Trophoblast cell (in vitro differentiated cells and primary cell): ENCODE results near the gene MLLT6.

Experiments
- DNase-seq, 2 donors: peaks; one replicate each; pipeline ENCODE4 v3.0.0-alpha.2; 2016
- H2AFZ ChIP-seq: 2 replicates; pipeline ENCODE4 v1.6.1; 2013; ENCODE audit warnings: low read length, moderate library complexity, mild to moderate bottlenecking; ENCODE audit not compliant: insufficient read depth, poor library complexity
- H2AK5ac ChIP-seq: 2 replicates; pipeline ENCODE4 v1.6.1; 2013; ENCODE audit warnings: mild to moderate bottlenecking, low read length
- H2BK120ac ChIP-seq: 2 replicates; pipeline ENCODE4 v1.6.1; 2013; ENCODE audit warnings: low read length, mild to moderate bottlenecking, moderate library complexity; ENCODE audit not compliant: insufficient read depth, poor library complexity
- H2BK12ac ChIP-seq: 2 replicates; pipeline ENCODE4 v1.6.1; 2013; ENCODE audit warnings: mild to moderate bottlenecking, low read length, moderate library complexity
- H2BK5ac ChIP-seq: 2 replicates; pipeline ENCODE4 v1.6.1; 2013; ENCODE audit warnings: low read length, low read depth, moderate library complexity, mild to moderate bottlenecking; ENCODE audit not compliant: poor library complexity
- H3K14ac ChIP-seq: 2 replicates; pipeline ENCODE4 v1.6.1; 2013; ENCODE audit warnings: mild to moderate bottlenecking, low read length
- H3K18ac ChIP-seq: 2 replicates; pipeline ENCODE4 v1.6.1; 2013; ENCODE audit warnings: mild to moderate bottlenecking, low read length
- H3K23ac ChIP-seq: 2 replicates; pipeline ENCODE4 v1.6.1; 2013; ENCODE audit warnings: low read length
- H3K27ac ChIP-seq: 2 replicates; pipeline ENCODE4 v1.5.1; 2013; ENCODE audit warnings: low read depth, mild to moderate bottlenecking, inconsistent platforms, low read length, moderate library complexity
- H3K27me3 ChIP-seq: 2 replicates; pipeline ENCODE4 v1.6.1; 2013; ENCODE audit warnings: inconsistent platforms, mild to moderate bottlenecking, low read length, moderate library complexity; ENCODE audit not compliant: insufficient read depth
- H3K36me3 ChIP-seq, 2 experiments: 1 replicate in 1 of 2; 2 replicates in 1 of 2; pipeline ENCODE4 v1.6.1; 2013; ENCODE audit warnings: low read length in 2 of 2, mild to moderate bottlenecking in 2 of 2, moderate library complexity in 1 of 2; ENCODE audit not compliant: insufficient read depth in 2 of 2, control insufficient read depth in 1 of 2
- H3K4ac ChIP-seq: 2 replicates; pipeline ENCODE4 v1.6.1; 2013; ENCODE audit warnings: low read depth, mild to moderate bottlenecking, low read length, moderate library complexity
- H3K4me1 ChIP-seq, 2 experiments: 1 replicate in 1 of 2; 2 replicates in 1 of 2; pipeline ENCODE4 v1.6.1; 2013; ENCODE audit warnings: low read length in 2 of 2, mild to moderate bottlenecking in 2 of 2, moderate library complexity in 1 of 2; ENCODE audit not compliant: insufficient read depth in 2 of 2, control insufficient read depth in 1 of 2
- H3K4me2 ChIP-seq: 2 replicates; pipeline ENCODE4 v1.6.1; 2013; ENCODE audit warnings: inconsistent platforms, mild to moderate bottlenecking, low read length, moderate library complexity
- H3K4me3 ChIP-seq: 2 replicates; pipeline ENCODE4 v1.5.1; 2013; ENCODE audit warnings: mild to moderate bottlenecking, low read depth, low read length, inconsistent platforms
- H3K79me1 ChIP-seq: one replicate; pipeline ENCODE4 v1.6.1; 2013; ENCODE audit warnings: low read length
- H3K79me2 ChIP-seq: 2 replicates; pipeline ENCODE4 v1.6.1; 2013; ENCODE audit warnings: low read length, mild to moderate bottlenecking; ENCODE audit not compliant: control insufficient read depth, insufficient read depth, poor library complexity
- H3K9ac ChIP-seq: 2 replicates; pipeline ENCODE4 v1.6.1; 2013; ENCODE audit warnings: mild to moderate bottlenecking, low read length
- H3K9me3 ChIP-seq: 2 replicates; pipeline ENCODE4 v1.6.1; 2013; ENCODE audit warnings: low read depth, mild to moderate bottlenecking, control low read depth, inconsistent platforms, low read length; ENCODE audit not compliant: insufficient read depth
- H4K12ac ChIP-seq: 2 replicates; pipeline ENCODE4 v1.6.1; 2013; ENCODE audit warnings: low read depth, mild to moderate bottlenecking, low read length, moderate library complexity
- H4K8ac ChIP-seq: 2 replicates; pipeline ENCODE4 v1.6.1; 2013; ENCODE audit warnings: low read depth, mild to moderate bottlenecking, low read length, moderate library complexity
- H4K91ac ChIP-seq: one replicate; pipeline ENCODE4 v1.6.1; 2013; ENCODE audit warnings: low read depth, mild to moderate bottlenecking, low read length, moderate library complexity
- WGBS: extraction: QIAGEN DNeasy Blood & Tissue Kit; methylation state at CpG from one replicate; pipeline ENCODE4 v1.1.7; 2013; ENCODE audit warnings: missing lambda C conversion rate; ENCODE audit not compliant: insufficient read length, insufficient coverage; ENCODE audit errors: extremely low coverage; 5-methylcytosine and 5-hydroxymethylcytosine counted together

MLLT6 gene

GRCh38 chr17:38727736-38728135 is 22.7 kb downstream of the MLLT6 start:
- H3K4me3 ChIP-seq, result no peak overlapping the region
- no peak overlapping the region for H3K4ac ChIP-seq
- H3K27ac ChIP-seq, result no peak overlapping the region
- no peak overlapping the region for H2AFZ ChIP-seq
- H3K18ac ChIP-seq, result no peak overlapping the region
- H4K12ac ChIP-seq, result no peak overlapping the region
- no peak overlapping the region for H2BK5ac ChIP-seq
- DNase-seq, result peak in 1 of 2 donors; percentile 10
- H3K23ac ChIP-seq, result no peak overlapping the region
- H3K9ac ChIP-seq, result no peak overlapping the region
- H3K14ac ChIP-seq, result no peak overlapping the region
- no peak overlapping the region for H4K8ac ChIP-seq
- H2AK5ac ChIP-seq, result no peak overlapping the region
- peaks cover 6% of the 10 kb centered on the region for H3K79me2 ChIP-seq
- H3K36me3 ChIP-seq, result peaks cover 17% of the 10 kb centered on the region in 2 experiments
- WGBS, result no CpG with 5 or more reads among the region's 5 CpGs
- no peak overlapping the region for H2BK120ac ChIP-seq
- no peaks in the 10 kb centered on the region for H3K27me3 ChIP-seq
- peaks cover 0 to 9% of the 10 kb centered on the region in 2 experiments for H3K4me1 ChIP-seq
- peaks cover 8% of the 10 kb centered on the region for H3K79me1 ChIP-seq
- H4K91ac ChIP-seq, result no peak overlapping the region
- H3K4me2 ChIP-seq, result no peak overlapping the region
- no peaks in the 10 kb centered on the region for H3K9me3 ChIP-seq
- H2BK12ac ChIP-seq, result no peak overlapping the region

GRCh38 chr17:38728290-38728831 is 23.3 kb downstream of the MLLT6 start:
- H4K8ac ChIP-seq, result no peak overlapping the region
- no peak overlapping the region for H3K4me2 ChIP-seq
- WGBS, result no CpG with 5 or more reads among the region's 8 CpGs
- peaks cover 8% of the 10 kb centered on the region for H3K79me1 ChIP-seq
- H2AK5ac ChIP-seq, result no peak overlapping the region
- peaks cover 0 to 9% of the 10 kb centered on the region in 2 experiments for H3K4me1 ChIP-seq
- no peak overlapping the region for H2BK12ac ChIP-seq
- H3K23ac ChIP-seq, result no peak overlapping the region
- H3K79me2 ChIP-seq, result peaks cover 6% of the 10 kb centered on the region
- no peak overlapping the region for H2BK120ac ChIP-seq
- H2AFZ ChIP-seq, result no peak overlapping the region
- H3K27ac ChIP-seq, result no peak overlapping the region
- no peak overlapping the region for H3K18ac ChIP-seq
- DNase-seq, result no peak
- no peak overlapping the region for H2BK5ac ChIP-seq
- H3K9me3 ChIP-seq, result no peaks in the 10 kb centered on the region
- peak overlapping the region; percentile 9 for H3K4me3 ChIP-seq
- peaks cover 18% of the 10 kb centered on the region in 2 experiments for H3K36me3 ChIP-seq
- H3K9ac ChIP-seq, result no peak overlapping the region
- no peaks in the 10 kb centered on the region for H3K27me3 ChIP-seq
- no peak overlapping the region for H3K14ac ChIP-seq
- no peak overlapping the region for H4K91ac ChIP-seq
- H3K4ac ChIP-seq, result no peak overlapping the region
- H4K12ac ChIP-seq, result no peak overlapping the region

- Histone ChIP-seq H2BK5ac (no peak overlapping the region), H3K79me2 (peaks cover 6% of the 10 kb centered on the region), H3K27me3 (no peaks in the 10 kb centered on the region), H2AK5ac (peak overlapping the region; percentile 87), H4K91ac (peak overlapping the region; percentile 85), H3K27ac (peak overlapping the region; percentile 5), H3K4ac (peak overlapping the region; percentile 74), H3K18ac (peak overlapping the region; percentile 96), H3K4me3 (peak overlapping the region; percentile 74), H3K79me1 (peaks cover 8% of the 10 kb centered on the region), H3K9me3 (no peaks in the 10 kb centered on the region), H2AFZ (peak overlapping the region; percentile 92), H4K12ac (peak overlapping the region; percentile 96), H3K4me1 (peaks cover 0 to 9% of the 10 kb centered on the region in 2 experiments), H2BK12ac (peak overlapping the region; percentile 32), H3K23ac (no peak overlapping the region), H3K9ac (peak overlapping the region; percentile 35), H4K8ac (peak overlapping the region; percentile 94), H3K36me3 (peaks cover 25 to 26% of the 10 kb centered on the region in 2 experiments), H3K14ac (peak overlapping the region; percentile 94), H2BK120ac (peak overlapping the region; percentile 70), H3K4me2 (peak overlapping the region; percentile 97)
- DNase-seq, result peak in 1 of 2 donors; percentile 11
- WGBS, result no CpG with 5 or more reads among the region's 14 CpGs
Measured at GRCh38 chr17:38729368-38729885, 24.4 kb downstream of the MLLT6 start.

GRCh38 chr17:38729886-38730525 is 24.9 kb downstream of the MLLT6 start, which contains the start of gene CISD3:
Gene CISD3 (plus strand): TSS chr17:38730341. CDS start chr17:38730359, 18 bp downstream.
- peak within 1 kb of the TSS; percentile 96 for H3K18ac ChIP-seq
- peak within 1 kb of the TSS; percentile 92 for H2AFZ ChIP-seq
- H2BK12ac ChIP-seq, result peak within 1 kb of the TSS; percentile 32
- H2AK5ac ChIP-seq, result peak within 1 kb of the TSS; percentile 87
- H3K4me2 ChIP-seq, result peak within 1 kb of the TSS; percentile 97
- peak within 1 kb of the TSS; percentile 94 for H4K8ac ChIP-seq
- H3K79me1 ChIP-seq, result peaks cover 8% of the 10 kb centered on the region
- no peak within 1 kb of the TSS for H3K23ac ChIP-seq
- H3K14ac ChIP-seq, result peak within 1 kb of the TSS; percentile 94
- H2BK120ac ChIP-seq, result peak within 1 kb of the TSS; percentile 70
- peak within 1 kb of the TSS; percentile 16 for H2BK5ac ChIP-seq
- H3K9me3 ChIP-seq, result no peaks in the 10 kb centered on the region
- peak within 1 kb of the TSS; percentile 44 for H3K9ac ChIP-seq
- peak within 1 kb of the TSS; percentile 96 for H4K12ac ChIP-seq
- H3K4me1 ChIP-seq, result peaks cover 0 to 9% of the 10 kb centered on the region in 2 experiments
- H3K27ac ChIP-seq, result peak within 1 kb of the TSS; percentile 63
- no peaks in the 10 kb centered on the region for H3K27me3 ChIP-seq
- no CpG with 5 or more reads among the region's 92 CpGs for WGBS
- H3K4me3 ChIP-seq, result peak within 1 kb of the TSS; percentile 74
- peak; percentile 77 to 89 for DNase-seq
- H3K36me3 ChIP-seq, result peaks cover 20 to 24% of the 10 kb centered on the region in 2 experiments
- H4K91ac ChIP-seq, result peak within 1 kb of the TSS; percentile 85
- H3K4ac ChIP-seq, result peak within 1 kb of the TSS; percentile 74
- peaks cover 6% of the 10 kb centered on the region for H3K79me2 ChIP-seq
